ENCODE data around the gene ARHGEF38.

Gene ARHGEF38

DNA sequence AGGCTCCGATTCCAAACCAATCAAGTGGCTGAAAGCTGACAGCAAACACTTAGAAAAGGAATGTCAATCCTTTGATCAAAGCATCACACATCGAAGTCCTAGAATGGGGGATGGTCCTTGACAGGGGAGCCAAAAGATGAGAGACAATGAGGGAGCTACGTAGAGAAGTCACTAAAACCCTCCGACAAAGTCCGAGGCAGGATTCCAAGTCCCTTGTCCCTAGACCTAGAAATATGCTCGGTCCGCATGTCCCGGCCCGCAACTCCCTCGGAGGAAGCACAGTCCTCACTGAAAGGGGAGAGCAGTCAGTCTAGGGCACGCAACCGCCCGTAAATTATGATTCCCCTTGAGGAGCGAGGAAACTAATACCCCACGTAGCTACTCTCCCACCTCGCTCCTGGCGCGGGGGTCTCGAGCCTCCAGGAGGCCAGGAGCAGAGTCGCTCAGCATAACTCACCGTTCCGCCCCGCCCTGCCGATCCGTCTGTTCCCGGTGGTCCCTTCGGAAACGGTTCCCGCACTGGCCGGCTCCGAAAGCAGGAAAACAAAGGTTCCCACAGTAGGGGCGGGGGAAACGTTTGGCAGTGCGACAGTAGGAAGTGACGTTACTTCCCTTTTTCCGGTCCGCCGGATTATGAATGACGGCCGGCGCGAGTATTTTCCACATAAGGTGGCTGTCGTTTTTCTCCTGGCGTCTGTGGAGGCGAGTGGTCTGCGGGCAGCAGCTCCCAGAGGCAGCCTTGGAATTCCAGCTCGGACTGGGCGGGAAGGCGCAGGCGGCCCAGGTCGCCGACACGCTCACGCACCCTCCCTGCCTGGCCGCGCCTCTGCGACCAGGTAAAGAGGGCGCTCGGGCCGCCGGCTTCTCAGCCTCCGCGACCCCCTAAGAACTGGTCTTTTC lies 156.0 kb downstream of the ARHGEF38 start, which contains the start of the genes GSTCD and INTS12:
GSTCD (plus strand) TSS at position 604 of the 900 bp plus-strand sequence. CDS start 8,830 bp downstream, outside the sequence.
INTS12 (minus strand) TSS at position 509 of the 900 bp plus-strand sequence. CDS start 8,684 bp downstream, outside the sequence.
- CTCF ChIA-PET: interaction anchor here (1.0 kb wide), 1 partner anchor 697 kb away, joined by 3 read pairs; no protein-coding TSS in a partner anchor
- no peaks in the 10 kb centered on the region for H3K27me3 ChIP-seq (replicated peaks in 2 of 5; ENCODE audit: control insufficient read depth in 4 of 5, insufficient read depth in 5 of 5, low read length in 4 of 5)

DNA sequence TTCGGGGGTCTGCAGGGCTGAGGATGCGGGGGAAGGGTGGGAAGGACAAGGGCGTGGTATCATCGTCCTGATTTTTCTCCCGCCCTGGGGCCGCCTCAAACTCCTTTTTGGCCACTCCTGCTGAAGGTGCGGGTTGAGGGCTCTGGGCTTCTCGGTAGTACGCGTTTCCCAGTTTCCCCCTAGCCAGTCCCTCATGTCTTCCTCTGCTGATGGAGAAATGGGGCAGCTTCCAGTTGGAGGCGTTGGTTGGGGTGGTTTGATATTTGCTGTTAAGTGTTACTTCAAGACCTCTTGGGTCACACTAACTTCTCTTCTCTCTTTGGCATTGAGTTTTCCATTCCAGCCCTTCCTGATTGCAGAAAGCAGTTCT lies 156.6 kb downstream of the ARHGEF38 start:
- H3K27ac ChIP-seq (ENCODE audit: insufficient read depth in 1 of 2, low read depth in 1 of 2, low read length in 2 of 2, poor library complexity in 1 of 2, severe bottlenecking in 2 of 2): peak overlapping the region; percentile 79 to 92
- peaks cover 8 to 25% (median 20%) of the 10 kb centered on the region in 4 experiments for H3K4me1 ChIP-seq (ENCODE audit: control extremely low read depth in 1 of 4, control insufficient read depth in 4 of 4, insufficient read depth in 4 of 4, low read length in 3 of 4)
- WGBS (ENCODE audit: insufficient coverage): 0% methylated on average over 5 of the region's 11 CpGs
- CTCF ChIA-PET: interaction anchor here (0.7 to 1.6 kb wide), 3 partner anchors 10 to 1271 kb away, joined by 3 to 4 read pairs (median 3); no protein-coding TSS in a partner anchor
- no peaks in the 10 kb centered on the region for H3K27me3 ChIP-seq (replicated peaks in 2 of 5; ENCODE audit: control insufficient read depth in 4 of 5, insufficient read depth in 5 of 5, low read length in 4 of 5)
- peak; percentile 34 to 68 (median 53) for DNase-seq
- H3K4me3 ChIP-seq (ENCODE audit: control insufficient read depth in 1 of 7, extremely low read depth in 1 of 7, insufficient read depth in 4 of 7, low read depth in 2 of 7, low read length in 6 of 7): peak overlapping the region; percentile 87 to 98 (median 96)
- no peaks in the 10 kb centered on the region for H3K9me3 ChIP-seq (ENCODE audit: control extremely low read depth in 1 of 5, control insufficient read depth in 4 of 5, insufficient read depth in 2 of 5, low read depth in 1 of 5, low read length in 4 of 5)
- H3K36me3 ChIP-seq (ENCODE audit: control insufficient read depth in 4 of 4, insufficient read depth in 4 of 4, low read length in 3 of 4): peaks cover 0 to 2% (median under 1%) of the 10 kb centered on the region in 4 experiments
- POLR2A ChIA-PET: no interaction called here

More for the DNA sequence above, 156.0 kb downstream of the ARHGEF38 start, which contains the start of the genes GSTCD and INTS12:
- POLR2A ChIA-PET: no interaction called here
- Histone ChIP-seq H3K4me3 (ENCODE audit: control insufficient read depth in 1 of 7, extremely low read depth in 1 of 7, insufficient read depth in 4 of 7, low read depth in 2 of 7, low read length in 6 of 7) (peak within 1 kb of the TSS; percentile 87 to 98 (median 96)), H3K4me1 (ENCODE audit: control extremely low read depth in 1 of 4, control insufficient read depth in 4 of 4, insufficient read depth in 4 of 4, low read length in 3 of 4) (peaks cover 8 to 23% (median 18%) of the 10 kb centered on the region in 4 experiments), H3K27ac (ENCODE audit: insufficient read depth in 1 of 2, low read depth in 1 of 2, low read length in 2 of 2, poor library complexity in 1 of 2, severe bottlenecking in 2 of 2) (peak within 1 kb of the TSS; percentile 79 to 92), H3K36me3 (ENCODE audit: control insufficient read depth in 4 of 4, insufficient read depth in 4 of 4, low read length in 3 of 4) (peaks cover 0 to 9% (median 2%) of the 10 kb centered on the region in 4 experiments), H3K9me3 (ENCODE audit: control extremely low read depth in 1 of 5, control insufficient read depth in 4 of 5, insufficient read depth in 2 of 5, low read depth in 1 of 5, low read length in 4 of 5) (no peaks in the 10 kb centered on the region)
- WGBS (ENCODE audit: insufficient coverage): 0% methylated on average over 50 of the region's 63 CpGs
- DNase-seq: peak; percentile 95

GRCh38 chr4:105710012-105710600 lies 157.7 kb downstream of the ARHGEF38 start:
- Histone ChIP-seq H3K9me3 (ENCODE audit: control extremely low read depth in 1 of 5, control insufficient read depth in 4 of 5, insufficient read depth in 2 of 5, low read depth in 1 of 5, low read length in 4 of 5) (no peaks in the 10 kb centered on the region), H3K27me3 (replicated peaks in 2 of 5; ENCODE audit: control insufficient read depth in 4 of 5, insufficient read depth in 5 of 5, low read length in 4 of 5) (no peaks in the 10 kb centered on the region), H3K36me3 (ENCODE audit: control insufficient read depth in 4 of 4, insufficient read depth in 4 of 4, low read length in 3 of 4) (no peaks in the 10 kb centered on the region), H3K4me3 (ENCODE audit: control insufficient read depth in 1 of 7, extremely low read depth in 1 of 7, insufficient read depth in 4 of 7, low read depth in 2 of 7, low read length in 6 of 7) (peak overlapping the region in 3 of 7 experiments; percentile 87 to 97 (median 94)), H3K4me1 (ENCODE audit: control extremely low read depth in 1 of 4, control insufficient read depth in 4 of 4, insufficient read depth in 4 of 4, low read length in 3 of 4) (peaks cover 8 to 33% (median 28%) of the 10 kb centered on the region in 4 experiments), H3K27ac (ENCODE audit: insufficient read depth in 1 of 2, low read depth in 1 of 2, low read length in 2 of 2, poor library complexity in 1 of 2, severe bottlenecking in 2 of 2) (no peak overlapping the region)
- WGBS (ENCODE audit: insufficient coverage): 90% methylated on average over 2 of the region's 16 CpGs
- ChIA-PET CTCF (interaction anchor here (0.7 to 1.8 kb wide), 4 partner anchors 9 to 1272 kb away, joined by 3 to 5 read pairs (median 4); partner anchors contain the start of gene PPA2), POLR2A (interaction anchor here (0.6 kb wide), 1 partner anchor 118 kb away, joined by 6 read pairs; no protein-coding TSS in a partner anchor)
- DNase-seq: no peak

DNA sequence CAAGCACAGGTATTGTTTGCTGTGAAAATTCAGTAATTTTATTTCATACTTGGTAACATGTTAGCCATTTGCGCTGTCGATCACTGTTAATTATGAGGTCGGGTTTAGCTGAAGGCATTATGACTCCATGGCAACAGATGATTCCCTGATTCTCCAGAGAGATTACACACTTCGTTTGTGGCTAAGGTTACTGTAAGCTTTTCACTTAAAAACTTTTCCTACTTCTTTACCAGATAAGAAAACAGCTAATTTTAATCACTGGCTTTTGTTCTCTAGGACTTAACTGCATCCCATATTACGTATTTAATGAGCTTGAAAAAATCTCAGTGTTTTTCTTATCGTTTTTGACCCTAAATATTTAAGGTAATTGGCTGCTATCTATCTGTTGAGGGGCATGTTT lies 158.3 kb downstream of the ARHGEF38 start:
- no peak overlapping the region for H3K27ac ChIP-seq (ENCODE audit: insufficient read depth in 1 of 2, low read depth in 1 of 2, low read length in 2 of 2, poor library complexity in 1 of 2, severe bottlenecking in 2 of 2)
- H3K4me1 ChIP-seq (ENCODE audit: control extremely low read depth in 1 of 4, control insufficient read depth in 4 of 4, insufficient read depth in 4 of 4, low read length in 3 of 4): peaks cover 8 to 35% (median 28%) of the 10 kb centered on the region in 4 experiments
- ChIA-PET CTCF (interaction anchor here (1.6 to 1.8 kb wide), 3 partner anchors 8 to 237 kb away, joined by 4 to 5 read pairs (median 4); partner anchors contain the start of gene PPA2), POLR2A (no interaction called here)
- no peaks in the 10 kb centered on the region for H3K27me3 ChIP-seq (replicated peaks in 2 of 5; ENCODE audit: control insufficient read depth in 4 of 5, insufficient read depth in 5 of 5, low read length in 4 of 5)
- H3K9me3 ChIP-seq (ENCODE audit: control extremely low read depth in 1 of 5, control insufficient read depth in 4 of 5, insufficient read depth in 2 of 5, low read depth in 1 of 5, low read length in 4 of 5): no peaks in the 10 kb centered on the region
- no peak for DNase-seq
- no peak overlapping the region for H3K4me3 ChIP-seq (ENCODE audit: control insufficient read depth in 1 of 7, extremely low read depth in 1 of 7, insufficient read depth in 4 of 7, low read depth in 2 of 7, low read length in 6 of 7)
- WGBS (ENCODE audit: insufficient coverage): 98% methylated on average over 5 of the region's 6 CpGs
- no peaks in the 10 kb centered on the region for H3K36me3 ChIP-seq (ENCODE audit: control insufficient read depth in 4 of 4, insufficient read depth in 4 of 4, low read length in 3 of 4)

- no peaks in the 10 kb centered on the region for H3K36me3 ChIP-seq (ENCODE audit: control insufficient read depth in 4 of 4, insufficient read depth in 4 of 4, low read length in 3 of 4)
- POLR2A ChIA-PET: no interaction called here
- DNase-seq: no peak
- H3K27ac ChIP-seq (ENCODE audit: insufficient read depth in 1 of 2, low read depth in 1 of 2, low read length in 2 of 2, poor library complexity in 1 of 2, severe bottlenecking in 2 of 2): no peak overlapping the region
- WGBS (ENCODE audit: insufficient coverage): 100% methylated on average over 2 of the region's 2 CpGs
- no peak overlapping the region for H3K4me3 ChIP-seq (ENCODE audit: control insufficient read depth in 1 of 7, extremely low read depth in 1 of 7, insufficient read depth in 4 of 7, low read depth in 2 of 7, low read length in 6 of 7)
- no peaks in the 10 kb centered on the region for H3K9me3 ChIP-seq (ENCODE audit: control extremely low read depth in 1 of 5, control insufficient read depth in 4 of 5, insufficient read depth in 2 of 5, low read depth in 1 of 5, low read length in 4 of 5)
- no peaks in the 10 kb centered on the region for H3K27me3 ChIP-seq (replicated peaks in 2 of 5; ENCODE audit: control insufficient read depth in 4 of 5, insufficient read depth in 5 of 5, low read length in 4 of 5)
- peaks cover under 1 to 26% (median 20%) of the 10 kb centered on the region in 4 experiments for H3K4me1 ChIP-seq (ENCODE audit: control extremely low read depth in 1 of 4, control insufficient read depth in 4 of 4, insufficient read depth in 4 of 4, low read length in 3 of 4)
- CTCF ChIA-PET: no interaction called here
Measured at GRCh38 chr4:105712766-105713165, 160.3 kb downstream of the ARHGEF38 start.

GRCh38 chr4:105714071-105714521 lies 161.7 kb downstream of the ARHGEF38 start:
- ChIA-PET CTCF (interaction anchor here (0.6 to 2.5 kb wide), 5 partner anchors 9 to 218 kb away, joined by 3 to 13 read pairs (median 5); no protein-coding TSS in a partner anchor), POLR2A (interaction anchor here (0.6 kb wide), 1 partner anchor 16 kb away, joined by 4 read pairs; no protein-coding TSS in a partner anchor)
- Histone ChIP-seq H3K9me3 (ENCODE audit: control extremely low read depth in 1 of 5, control insufficient read depth in 4 of 5, insufficient read depth in 2 of 5, low read depth in 1 of 5, low read length in 4 of 5) (no peaks in the 10 kb centered on the region), H3K36me3 (ENCODE audit: control insufficient read depth in 4 of 4, insufficient read depth in 4 of 4, low read length in 3 of 4) (peaks cover 0 to 3% (median 0%) of the 10 kb centered on the region in 4 experiments), H3K4me3 (ENCODE audit: control insufficient read depth in 1 of 7, extremely low read depth in 1 of 7, insufficient read depth in 4 of 7, low read depth in 2 of 7, low read length in 6 of 7) (peak overlapping the region in 6 of 7 experiments; percentile 64 to 88 (median 73)), H3K4me1 (ENCODE audit: control extremely low read depth in 1 of 4, control insufficient read depth in 4 of 4, insufficient read depth in 4 of 4, low read length in 3 of 4) (peaks cover 0 to 24% (median 15%) of the 10 kb centered on the region in 4 experiments), H3K27ac (ENCODE audit: insufficient read depth in 1 of 2, low read depth in 1 of 2, low read length in 2 of 2, poor library complexity in 1 of 2, severe bottlenecking in 2 of 2) (no peak overlapping the region), H3K27me3 (replicated peaks in 2 of 5; ENCODE audit: control insufficient read depth in 4 of 5, insufficient read depth in 5 of 5, low read length in 4 of 5) (no peaks in the 10 kb centered on the region)
- WGBS (ENCODE audit: insufficient coverage): 0% methylated on average over 4 of the region's 5 CpGs
- peak; percentile 37 to 80 (median 78) for DNase-seq
